Neural progenitor cell (in vitro differentiated cells): Measurements from ENCODE around the gene IQUB.

Source experiments
- CTCF ChIP-seq: fragments of 200-600 bp; sonication (generic); IDR thresholded peaks from 2 replicates; pipeline ENCODE4 v1.5.1; 2017; ENCODE audit warnings: antibody characterized with exemption, mild to moderate bottlenecking
- EZH2 ChIP-seq: fragments of 200-600 bp; sonication (generic); IDR thresholded peaks from 2 replicates; pipeline ENCODE4 v1.6.1; 2017; ENCODE audit warnings: antibody characterized with exemption, mild to moderate bottlenecking, moderate library complexity

- TF ChIP-seq CTCF (no peak), EZH2 (no peak)
Measured at GRCh38 chr7:123562121-123562520, 27.7 kb upstream of the IQUB start.
